GM23248 (cell line): ENCODE measurements around the gene FOXE1.

Experiments used
- EZH2 ChIP-seq: fragments of 200-600 bp; sonication (generic); IDR thresholded peaks from 2 replicates; pipeline ENCODE4 v1.6.1; 2018; ENCODE audit warnings: antibody characterized with exemption, mild to moderate bottlenecking; ENCODE audit not compliant: insufficient read depth, poor library complexity, severe bottlenecking
- EZH2phosphoT487 ChIP-seq: fragments of 200-600 bp; sonication (generic); IDR thresholded peaks from 2 replicates; pipeline ENCODE4 v1.6.1; 2018; ENCODE audit warnings: antibody characterized with exemption, moderate library complexity, mild to moderate bottlenecking, low read depth; ENCODE audit not compliant: insufficient read depth

DNA sequence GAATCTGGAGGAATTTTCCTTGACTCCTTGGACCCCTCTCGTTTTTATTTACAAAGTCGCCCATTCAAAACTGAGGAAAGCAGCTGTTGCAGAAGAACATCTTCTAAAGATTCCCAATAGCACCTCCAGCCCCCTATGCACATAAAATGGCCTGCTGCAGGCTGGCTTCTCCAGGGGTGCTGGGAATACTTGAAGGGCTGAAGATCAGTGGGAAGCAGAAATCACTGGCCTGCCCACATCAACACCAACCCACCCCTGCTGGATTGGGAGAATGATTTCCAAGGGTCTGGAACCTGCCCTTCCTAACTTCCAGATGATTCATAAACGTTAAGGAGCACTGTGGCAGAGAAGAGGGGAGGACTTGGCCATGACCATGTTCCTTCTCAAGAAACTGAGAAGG, 3.0 kb upstream of the FOXE1 start:
- TF ChIP-seq EZH2phosphoT487 (no peak), EZH2 (no peak)
